Skeletal muscle satellite cell (primary cell): Measurements from ENCODE around the gene C15orf39.
"Not testable (repeated sequence)": the region's sequence is repeated elsewhere in the genome, so short reads cannot be mapped to it uniquely, and the experiment has no call there.

Experiments used
- H3K27me3 ChIP-seq: 2 replicates; pipeline ENCODE4 v1.7.0; 2013; ENCODE audit warnings: low read length; ENCODE audit not compliant: control insufficient read depth, insufficient read depth
- H3K36me3 ChIP-seq: 2 replicates; pipeline ENCODE4 v1.7.0; 2013; ENCODE audit warnings: mild to moderate bottlenecking, control low read depth, low read length; ENCODE audit not compliant: insufficient read depth
- H3K4me1 ChIP-seq: 2 replicates; pipeline ENCODE4 v1.7.0; 2013; ENCODE audit warnings: low read length; ENCODE audit not compliant: control insufficient read depth, insufficient read depth
- H3K4me2 ChIP-seq: 2 replicates; pipeline ENCODE4 v1.7.0; 2013; ENCODE audit warnings: mild to moderate bottlenecking, low read length
- H3K4me3 ChIP-seq: 2 replicates; pipeline ENCODE4 v1.7.0; 2013; ENCODE audit warnings: low read length
- H3K9ac ChIP-seq: 2 replicates; pipeline ENCODE4 v1.7.0; 2013; ENCODE audit warnings: mild to moderate bottlenecking, low read depth, low read length, moderate library complexity
- H3K9me3 ChIP-seq: replicated peaks from 2 replicates; pipeline ENCODE4 v1.7.0; 2013; ENCODE audit warnings: mild to moderate bottlenecking, control low read depth, low read length

C15orf39 gene

DNA sequence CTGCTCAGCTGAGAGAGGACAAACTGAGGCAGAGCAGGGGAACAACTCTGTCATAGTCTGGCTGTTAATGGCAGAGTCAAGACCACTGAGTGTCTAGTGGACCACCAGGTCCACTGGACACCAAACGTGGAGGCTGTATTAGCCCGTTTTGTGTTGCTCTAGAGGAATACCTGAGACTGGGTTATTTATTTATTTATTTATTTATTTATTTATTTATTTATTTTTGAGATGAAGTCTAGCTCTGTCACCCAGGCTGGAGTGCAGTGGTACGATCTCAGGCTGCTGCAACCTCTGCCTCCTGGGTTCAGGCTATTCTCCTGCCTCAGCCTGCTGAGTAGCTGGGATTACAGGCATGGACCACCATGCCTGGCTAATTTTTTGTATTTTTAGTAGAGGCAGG, 15.9 kb downstream of the C15orf39 start:
- not testable (repeated sequence) for H3K27me3 ChIP-seq, H3K4me3 ChIP-seq, H3K4me1 ChIP-seq, H3K9ac ChIP-seq, H3K9me3 ChIP-seq, H3K4me2 ChIP-seq, H3K36me3 ChIP-seq

DNA sequence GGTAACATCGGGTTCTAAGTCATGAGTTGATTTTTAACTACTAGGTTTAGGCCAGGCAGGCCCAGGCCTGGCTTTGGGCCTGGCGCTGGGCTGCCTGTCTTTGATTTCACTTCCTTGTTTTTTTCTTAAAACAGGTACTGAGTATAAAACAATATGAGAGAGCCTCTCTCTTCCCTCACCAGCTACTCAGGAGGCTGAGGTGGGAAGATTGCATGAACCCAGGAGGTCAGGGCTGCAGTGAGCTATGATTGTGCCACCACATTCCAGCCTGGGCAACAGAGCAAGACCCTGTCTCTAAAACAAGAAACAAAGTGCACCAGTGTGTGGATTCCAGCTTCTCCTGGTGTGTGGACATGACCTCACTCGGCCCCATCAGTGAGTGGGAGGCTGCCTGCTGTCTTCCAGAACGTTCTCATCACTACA, 17.8 kb downstream of the C15orf39 start:
- not testable (repeated sequence) for H3K36me3 ChIP-seq, H3K4me3 ChIP-seq, H3K9me3 ChIP-seq, H3K4me1 ChIP-seq, H3K9ac ChIP-seq, H3K4me2 ChIP-seq, H3K27me3 ChIP-seq

DNA sequence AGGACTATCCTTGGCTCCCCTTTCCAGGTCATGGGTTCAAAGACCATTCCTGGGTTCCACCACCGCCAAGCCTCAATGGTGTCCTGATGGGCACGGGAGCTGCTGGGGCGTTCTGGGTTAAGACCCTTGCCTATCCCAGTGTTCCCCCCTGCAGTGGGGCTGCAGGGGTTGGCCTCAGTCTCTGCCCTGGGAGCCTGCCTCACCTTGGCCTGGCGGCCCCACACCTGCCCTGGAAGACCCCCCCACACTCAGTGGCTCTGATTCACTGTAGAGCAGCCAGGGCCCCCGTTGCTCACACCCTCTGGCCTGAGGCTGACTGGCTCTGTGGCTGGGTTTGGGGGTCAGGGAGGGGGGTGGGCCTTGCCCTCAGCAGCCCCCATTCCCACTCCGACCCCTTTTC, 22.0 kb downstream of the C15orf39 start:
- no peak overlapping the region for H3K9ac ChIP-seq

DNA sequence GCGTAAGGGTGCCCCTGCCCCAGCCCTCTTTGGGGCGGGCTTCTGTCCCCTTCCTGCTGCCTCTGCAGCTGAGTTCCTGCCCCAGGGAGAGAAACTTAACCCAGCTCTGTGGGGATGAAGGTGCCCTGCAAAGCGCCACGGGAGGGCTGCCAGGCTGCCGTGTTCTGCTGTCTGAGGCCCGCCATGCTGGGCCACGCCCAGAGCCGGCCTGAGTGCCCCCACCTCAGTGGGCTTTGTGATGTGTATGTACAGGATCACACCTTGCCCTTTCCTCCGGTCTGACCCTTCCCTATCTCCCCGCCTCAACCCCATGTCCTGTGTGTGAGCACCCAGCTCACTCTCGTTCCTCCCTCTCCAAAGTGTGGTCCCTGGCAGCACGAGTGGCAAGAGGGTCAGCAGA, 22.6 kb downstream of the C15orf39 start:
- H3K9ac ChIP-seq = no peak overlapping the region
- H3K9me3 ChIP-seq = no peaks in the 10 kb centered on the region
- H3K4me2 ChIP-seq = no peak overlapping the region
- no peaks in the 10 kb centered on the region for H3K4me1 ChIP-seq
- no peak overlapping the region for H3K4me3 ChIP-seq
- H3K27me3 ChIP-seq = peaks cover 27% of the 10 kb centered on the region
- no peaks in the 10 kb centered on the region for H3K36me3 ChIP-seq

More for the DNA sequence above, 22.0 kb downstream of the C15orf39 start:
- H3K36me3 ChIP-seq = no peaks in the 10 kb centered on the region
- no peaks in the 10 kb centered on the region for H3K4me1 ChIP-seq
- no peak overlapping the region for H3K4me3 ChIP-seq
- no peaks in the 10 kb centered on the region for H3K9me3 ChIP-seq
- no peak overlapping the region for H3K4me2 ChIP-seq
- H3K27me3 ChIP-seq = peaks cover 27% of the 10 kb centered on the region

DNA sequence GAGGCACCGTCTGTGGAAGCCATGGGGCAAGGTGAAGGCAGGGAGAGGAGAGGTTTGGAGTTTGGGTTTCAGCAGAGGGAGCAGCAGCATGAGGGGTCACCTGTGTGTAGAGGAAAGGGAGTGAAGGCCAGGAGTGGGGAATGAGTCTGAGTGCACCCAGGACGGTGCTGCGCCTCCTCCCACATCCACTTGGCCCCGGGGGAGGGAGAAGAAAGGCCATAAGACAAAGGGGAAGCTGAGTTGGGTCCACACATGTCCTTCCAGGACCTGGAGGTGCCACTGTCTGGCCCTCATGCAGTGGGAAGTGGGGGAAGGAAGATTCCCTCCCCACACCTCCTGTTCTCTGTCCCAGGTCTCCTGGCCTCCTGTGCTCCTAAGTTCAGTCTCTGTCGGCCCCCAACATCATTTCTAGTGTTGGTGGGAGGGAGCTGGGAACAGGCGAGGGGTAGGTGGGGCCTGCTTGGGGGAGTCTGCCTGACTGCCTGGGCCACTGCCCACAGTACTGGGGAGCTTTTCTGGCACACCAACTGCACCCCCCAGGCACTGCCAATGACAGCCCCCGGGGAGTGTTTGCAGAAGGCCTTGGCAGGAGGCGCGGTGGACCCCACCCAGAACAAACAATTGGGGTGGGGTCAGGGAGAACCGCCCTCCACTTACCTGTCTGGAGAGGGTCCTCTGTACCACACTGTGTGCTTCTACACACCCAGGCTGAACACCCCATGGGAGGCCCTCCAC, 23.6 kb downstream of the C15orf39 start:
- not testable (repeated sequence) for H3K4me1 ChIP-seq, H3K4me3 ChIP-seq, H3K4me2 ChIP-seq, H3K36me3 ChIP-seq, H3K9ac ChIP-seq, H3K9me3 ChIP-seq
- peaks cover 29% of the 10 kb centered on the region for H3K27me3 ChIP-seq

DNA sequence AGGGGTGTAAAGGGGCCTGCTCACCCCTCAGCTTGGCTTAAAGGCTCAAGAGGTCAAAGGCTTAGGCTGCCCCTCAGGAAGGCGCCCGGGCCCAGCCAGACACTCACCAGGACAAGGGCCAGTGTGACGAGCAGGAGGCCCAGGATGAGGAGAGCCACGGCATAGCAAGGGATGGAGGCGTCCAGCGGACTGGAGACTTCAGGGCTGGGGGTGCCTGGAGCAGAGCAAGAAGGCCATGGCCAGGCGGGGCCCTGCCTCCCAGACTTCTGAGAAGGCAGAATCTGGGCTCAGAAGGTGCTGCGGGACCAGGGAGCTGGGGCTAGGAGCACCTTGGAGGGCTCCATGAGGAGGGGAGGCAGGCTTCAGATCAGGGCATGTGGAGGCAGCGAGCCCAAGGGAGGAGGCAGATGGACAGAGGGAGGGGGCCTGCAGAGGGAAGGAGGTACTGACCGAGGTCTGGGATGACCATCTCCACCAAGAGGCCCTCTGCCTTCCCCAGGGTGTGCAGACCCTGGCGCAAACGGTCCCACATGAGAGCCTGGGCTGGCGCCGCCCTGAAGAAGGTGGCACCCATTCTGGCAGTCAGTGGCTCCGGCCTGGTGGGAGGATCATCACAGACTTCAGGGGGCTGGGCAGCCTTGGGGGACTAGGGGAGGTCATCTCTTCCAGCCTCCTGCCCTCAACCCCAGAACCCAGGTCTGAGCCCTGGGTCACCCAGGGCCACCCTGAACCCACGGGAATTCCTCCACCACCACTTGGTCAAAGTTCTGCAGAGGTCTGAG, 24.5 kb downstream of the C15orf39 start:
- H3K36me3 ChIP-seq = no peaks in the 10 kb centered on the region
- H3K4me2 ChIP-seq = no peak overlapping the region
- no peaks in the 10 kb centered on the region for H3K4me1 ChIP-seq
- no peak overlapping the region for H3K4me3 ChIP-seq
- H3K9me3 ChIP-seq = no peaks in the 10 kb centered on the region
- H3K9ac ChIP-seq = no peak overlapping the region
- H3K27me3 ChIP-seq = peaks cover 35% of the 10 kb centered on the region

DNA sequence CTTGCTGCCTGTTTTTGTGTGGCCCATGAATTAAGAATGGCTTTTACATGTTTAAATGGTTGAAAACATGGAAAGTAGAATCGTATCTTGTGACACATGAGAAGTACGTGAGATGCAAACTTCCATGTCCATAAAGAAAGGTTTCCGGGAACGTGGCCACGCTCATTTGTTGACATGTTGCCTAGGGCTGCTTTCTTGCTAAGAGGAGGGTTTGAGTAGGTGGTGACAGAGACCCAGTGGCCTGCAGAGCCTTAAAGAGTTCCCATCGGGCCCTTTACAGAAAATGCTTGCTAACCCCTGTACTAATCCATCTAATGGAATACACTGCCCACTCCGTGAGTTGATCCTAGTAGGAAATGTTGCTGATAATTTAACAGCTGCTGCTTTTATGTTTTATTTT, 25.4 kb downstream of the C15orf39 start:
- H3K9me3 ChIP-seq, H3K4me1 ChIP-seq, H3K4me2 ChIP-seq, H3K36me3 ChIP-seq, H3K9ac ChIP-seq, H3K4me3 ChIP-seq: not testable (repeated sequence)
- peaks cover 44% of the 10 kb centered on the region for H3K27me3 ChIP-seq

DNA sequence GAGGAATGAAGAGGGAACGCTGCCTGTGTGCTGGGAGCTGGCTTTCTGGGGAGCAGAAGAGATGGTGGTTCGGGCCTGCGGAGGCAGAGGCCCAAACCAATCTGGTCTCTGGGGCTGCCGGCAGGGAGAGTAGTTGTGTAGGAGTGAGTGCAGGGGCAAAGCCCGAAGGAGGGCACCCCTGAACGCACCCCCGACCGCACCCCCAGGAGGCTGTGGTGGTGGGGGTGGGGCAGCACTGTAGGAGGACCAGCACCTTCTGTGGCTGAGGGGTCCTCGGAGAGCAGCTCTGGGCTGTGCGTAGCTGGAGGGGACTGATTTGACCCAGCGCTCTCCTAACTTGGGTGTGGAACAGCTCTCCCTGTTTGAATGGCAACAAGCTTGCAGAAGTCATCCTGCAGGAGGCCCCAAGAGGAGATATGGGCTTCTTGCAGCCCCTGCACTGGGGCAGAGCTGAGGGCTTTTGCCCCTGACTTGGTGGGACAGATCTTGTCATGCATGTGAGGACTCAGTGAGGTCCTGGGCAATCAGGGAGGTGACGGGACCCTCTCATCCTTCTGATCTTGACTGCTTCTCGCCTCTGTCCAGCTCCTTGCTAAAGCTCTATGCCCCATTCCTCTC, 26.1 kb downstream of the C15orf39 start:
- H3K4me1 ChIP-seq = no peaks in the 10 kb centered on the region
- H3K4me3 ChIP-seq = no peak overlapping the region
- H3K27me3 ChIP-seq = peaks cover 51% of the 10 kb centered on the region
- no peak overlapping the region for H3K4me2 ChIP-seq
- no peaks in the 10 kb centered on the region for H3K9me3 ChIP-seq
- no peaks in the 10 kb centered on the region for H3K36me3 ChIP-seq
- H3K9ac ChIP-seq = no peak overlapping the region

DNA sequence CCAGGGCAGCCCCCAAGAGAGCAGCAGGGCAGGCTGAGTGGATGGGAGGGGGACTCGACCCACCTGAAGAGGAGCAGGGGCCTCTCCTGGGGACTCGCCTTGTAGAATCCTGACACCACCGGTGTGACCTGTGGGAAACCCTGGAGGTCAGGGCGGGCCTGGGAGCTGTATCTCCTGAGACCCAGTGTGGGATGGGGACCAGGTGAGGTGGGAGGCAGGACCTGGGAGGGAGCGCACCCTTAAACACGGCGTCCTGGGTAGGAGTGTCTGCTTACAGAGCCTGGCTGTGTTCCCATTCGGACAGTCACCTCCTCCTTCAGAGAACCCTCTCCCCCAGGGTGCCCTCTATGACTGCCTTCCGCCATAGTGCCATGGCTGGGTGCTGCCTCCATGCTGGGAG, 27.1 kb downstream of the C15orf39 start:
- Histone ChIP-seq H3K9ac (no peak overlapping the region), H3K4me1 (no peaks in the 10 kb centered on the region), H3K9me3 (no peaks in the 10 kb centered on the region), H3K4me3 (no peak overlapping the region), H3K27me3 (peaks cover 59% of the 10 kb centered on the region), H3K4me2 (no peak overlapping the region), H3K36me3 (no peaks in the 10 kb centered on the region)

DNA sequence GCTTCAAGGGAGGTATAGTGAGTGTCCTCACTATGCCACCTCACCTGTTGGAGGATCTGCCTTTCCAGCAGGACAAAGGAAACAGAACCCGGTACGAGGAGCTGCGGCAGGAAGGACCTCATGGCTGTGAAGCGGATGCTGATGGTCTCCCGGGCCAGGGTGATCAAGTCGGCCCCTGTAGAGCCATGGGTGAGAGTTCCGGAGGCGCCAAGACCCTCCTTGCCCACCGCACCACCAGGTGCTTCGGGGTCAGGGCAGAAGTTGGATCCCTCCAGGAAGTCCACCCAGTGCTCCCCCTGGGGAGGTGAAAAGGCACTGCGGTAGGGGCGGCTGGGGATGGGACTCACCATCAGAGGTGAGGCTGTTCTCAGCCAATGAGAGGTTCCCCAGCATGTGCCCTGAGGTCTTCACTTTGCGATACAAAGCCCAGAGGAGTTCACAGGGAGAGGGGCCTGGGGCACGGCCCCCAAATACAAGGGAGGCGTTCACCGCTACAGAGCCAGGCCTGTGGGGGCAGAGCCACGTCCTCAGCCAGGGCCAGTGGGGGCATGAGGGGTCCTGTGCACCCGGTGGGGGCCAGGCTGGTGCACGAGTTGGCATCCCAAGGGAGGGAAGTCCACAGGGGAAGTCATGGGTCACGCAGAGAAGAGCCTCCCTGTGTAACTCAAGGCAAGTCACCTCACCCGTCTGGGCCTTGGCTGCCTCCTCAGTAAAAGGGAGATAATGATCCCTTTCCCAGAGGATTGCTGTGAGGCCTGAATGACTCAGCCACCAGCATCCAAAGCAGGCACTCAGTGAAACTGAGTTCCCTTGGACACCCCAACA, 27.7 kb downstream of the C15orf39 start:
- no peak overlapping the region for H3K9ac ChIP-seq

DNA sequence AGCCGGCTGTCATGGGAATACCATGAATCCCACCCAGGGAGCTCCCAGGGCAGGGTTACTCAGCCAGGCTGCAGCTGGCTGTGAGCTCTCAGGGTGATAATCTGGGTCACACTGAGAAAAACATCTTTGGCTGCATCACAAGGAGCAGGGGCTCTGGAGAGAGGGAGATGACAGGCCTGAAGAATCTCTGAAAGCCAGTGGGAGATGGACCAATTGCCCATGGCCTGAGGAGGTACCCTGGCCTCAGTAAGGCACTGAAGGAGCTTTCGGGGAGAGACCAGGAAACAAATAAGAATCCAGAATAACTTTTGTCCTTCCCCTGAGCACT, 28.3 kb downstream of the C15orf39 start:
- Histone ChIP-seq H3K4me3 (no peak overlapping the region), H3K9me3 (no peaks in the 10 kb centered on the region), H3K27me3 (peaks cover 63% of the 10 kb centered on the region), H3K4me1 (no peaks in the 10 kb centered on the region), H3K36me3 (no peaks in the 10 kb centered on the region), H3K9ac (no peak overlapping the region), H3K4me2 (no peak overlapping the region)

More for the DNA sequence above, 27.7 kb downstream of the C15orf39 start:
- no peak overlapping the region for H3K4me3 ChIP-seq
- H3K9me3 ChIP-seq = no peaks in the 10 kb centered on the region
- H3K4me2 ChIP-seq = no peak overlapping the region
- no peaks in the 10 kb centered on the region for H3K4me1 ChIP-seq
- peaks cover 62% of the 10 kb centered on the region for H3K27me3 ChIP-seq
- H3K36me3 ChIP-seq = no peaks in the 10 kb centered on the region
